ENCODE data around the gene RARRES2.

DNA sequence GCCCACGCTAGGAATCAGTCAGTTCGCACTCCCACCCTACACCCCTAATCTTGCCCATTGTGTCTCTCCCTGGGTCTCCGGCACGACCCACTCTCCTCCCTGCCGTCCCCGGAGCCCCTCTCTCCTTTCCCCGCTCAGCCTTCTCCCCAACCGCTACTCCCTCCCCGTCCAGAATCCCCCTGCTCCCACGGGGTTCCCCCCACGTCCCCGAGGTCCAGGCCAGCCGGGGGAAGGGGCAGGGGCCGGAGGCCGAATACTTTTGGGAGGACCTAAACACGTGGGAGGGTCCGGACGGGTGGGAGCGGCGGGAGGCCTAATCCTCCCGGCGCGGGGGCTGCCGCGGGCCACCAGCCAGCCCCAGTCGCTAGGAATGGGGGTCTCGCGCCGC is 560 bp downstream of the RARRES2 start:
- TF ChIP-seq, protein P1, sequence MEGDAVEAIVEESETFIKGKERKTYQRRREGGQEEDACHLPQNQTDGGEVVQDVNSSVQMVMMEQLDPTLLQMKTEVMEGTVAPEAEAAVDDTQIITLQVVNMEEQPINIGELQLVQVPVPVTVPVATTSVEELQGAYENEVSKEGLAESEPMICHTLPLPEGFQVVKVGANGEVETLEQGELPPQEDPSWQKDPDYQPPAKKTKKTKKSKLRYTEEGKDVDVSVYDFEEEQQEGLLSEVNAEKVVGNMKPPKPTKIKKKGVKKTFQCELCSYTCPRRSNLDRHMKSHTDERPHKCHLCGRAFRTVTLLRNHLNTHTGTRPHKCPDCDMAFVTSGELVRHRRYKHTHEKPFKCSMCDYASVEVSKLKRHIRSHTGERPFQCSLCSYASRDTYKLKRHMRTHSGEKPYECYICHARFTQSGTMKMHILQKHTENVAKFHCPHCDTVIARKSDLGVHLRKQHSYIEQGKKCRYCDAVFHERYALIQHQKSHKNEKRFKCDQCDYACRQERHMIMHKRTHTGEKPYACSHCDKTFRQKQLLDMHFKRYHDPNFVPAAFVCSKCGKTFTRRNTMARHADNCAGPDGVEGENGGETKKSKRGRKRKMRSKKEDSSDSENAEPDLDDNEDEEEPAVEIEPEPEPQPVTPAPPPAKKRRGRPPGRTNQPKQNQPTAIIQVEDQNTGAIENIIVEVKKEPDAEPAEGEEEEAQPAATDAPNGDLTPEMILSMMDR (conservative IDR thresholded peaks at IDR 0.05; ENCODE audit: low read length): no peak
- TF ChIP-seq EZH2phosphoT487 (IDR thresholded peaks at IDR 0.05; ENCODE audit: borderline replicate concordance, low read depth, low read length): no peak

Data from OCI-LY7 (cell line).